B cell (primary cell): ENCODE data around the gene PAGE2. TPM values are rescaled to one million over a fixed set of nuclear protein-coding genes. Genes with fewer than 3 reads are reported as not detected.
A peak's percentile ranks its signal among the peaks of the same experiment; 100 is the strongest.
"Not testable (repeated sequence)": the region's sequence is repeated elsewhere in the genome, so short reads cannot be mapped to it uniquely, and the experiment has no call there.

Source experiments
- ATAC-seq: fragments of 200-7000 bp; cut with Tn5 transposase; one replicate; pipeline ENCODE4 v1.10.0; 2021; ENCODE audit warnings: low read depth, mild to moderate bottlenecking, moderate number of reproducible peaks, moderate library complexity
- CTCF ChIA-PET: fragments of 350-600 bp; sonication (Branson Sonifier 250); formaldehyde crosslinking; loops from one replicate; lab custom pipeline; 2021; ENCODE audit warnings: antibody characterized with exemption, inconsistent platforms; lab: Charles Lee
- POLR2A ChIA-PET: fragments of 350-600 bp; sonication (Branson Sonifier 250); formaldehyde crosslinking; loops from one replicate; lab custom pipeline; 2021; ENCODE audit warnings: antibody characterized with exemption; lab: Charles Lee
- DNase-seq: peaks from one replicate; pipeline ENCODE4 v3.0.0; 2013
- H2AFZ ChIP-seq: 2 replicates; pipeline ENCODE4 v1.6.1; 2012; ENCODE audit warnings: mild to moderate bottlenecking, low read depth, low read length; ENCODE audit not compliant: insufficient read depth, poor library complexity, severe bottlenecking
- H3K27ac ChIP-seq, 2 donors: 1 replicate in 1 of 2; 2 replicates in 1 of 2; pipeline ENCODE4 v1.5.1; 2012 to 2013; ENCODE audit warnings: low read length in 2 of 2, mild to moderate bottlenecking in 2 of 2, moderate library complexity in 1 of 2
- H3K27me3 ChIP-seq, 4 experiments: fragments of 200-600 bp in 1 of 4; sonication (generic) in 1 of 4; replicated peaks in 1 of 4; 1 replicate in 2 of 4; 2 replicates in 2 of 4; pipeline versions ENCODE4 v1.6.1 to v1.7.0; 2013 to 2016; ENCODE audit warnings: low read length in 3 of 4, mild to moderate bottlenecking in 2 of 4, mixed read lengths in 1 of 4, moderate library complexity in 1 of 4; ENCODE audit not compliant: insufficient read depth in 4 of 4, control insufficient read depth in 3 of 4; ENCODE audit errors: control extremely low read depth in 1 of 4
- H3K36me3 ChIP-seq, 2 experiments: replicated peaks in 1 of 2; 1 replicate in 1 of 2; 2 replicates in 1 of 2; pipeline versions ENCODE4 v1.6.1 to v1.7.1; 2013; ENCODE audit warnings: low read length in 1 of 2; ENCODE audit not compliant: insufficient read depth in 2 of 2, control insufficient read depth in 1 of 2; ENCODE audit errors: control extremely low read depth in 1 of 2, extremely low read depth in 1 of 2
- H3K4me1 ChIP-seq, 2 donors: fragments of 200-600 bp in 1 of 2; sonication (generic) in 1 of 2; 1 replicate in 1 of 2; 2 replicates in 1 of 2; pipeline versions ENCODE4 v1.5.1 to v1.6.1; 2013 to 2017; ENCODE audit warnings: low read length in 2 of 2; ENCODE audit not compliant: control insufficient read depth in 2 of 2, insufficient read depth in 2 of 2
- H3K4me2 ChIP-seq: replicated peaks from 2 replicates; pipeline ENCODE3; 2012; ENCODE audit warnings: mild to moderate bottlenecking, low read depth, low read length; ENCODE audit not compliant: poor library complexity, severe bottlenecking
- H3K4me3 ChIP-seq, 5 experiments: fragments of 200-600 bp in 1 of 5; sonication (generic) in 1 of 5; 1 replicate in 3 of 5; 2 replicates in 2 of 5; pipeline versions ENCODE4 v1.5.1 to v1.7.0; 2011 to 2016; ENCODE audit warnings: low read length in 4 of 5, mild to moderate bottlenecking in 4 of 5, low read depth in 2 of 5, control low read depth in 1 of 5, moderate library complexity in 1 of 5; ENCODE audit not compliant: insufficient read depth in 1 of 5; ENCODE audit errors: control extremely low read depth in 1 of 5, extremely low read depth in 1 of 5
- H3K79me2 ChIP-seq: fragments of 200-600 bp; sonication (generic); one replicate; pipeline ENCODE4 v1.6.0; 2016; ENCODE audit warnings: low read length; ENCODE audit not compliant: control insufficient read depth, insufficient read depth
- H3K9ac ChIP-seq: fragments of 200-600 bp; sonication (generic); 2 replicates; pipeline ENCODE4 v1.6.1; 2017; ENCODE audit warnings: mild to moderate bottlenecking, low read length, moderate library complexity
- H3K9me3 ChIP-seq, 3 donors: one replicate each; pipeline versions ENCODE4 v1.6.1 to v1.7.1; 2013; ENCODE audit warnings: low read length in 2 of 3; ENCODE audit not compliant: control insufficient read depth in 2 of 3, insufficient read depth in 1 of 3; ENCODE audit errors: control extremely low read depth in 1 of 3
- H4K20me1 ChIP-seq: 2 replicates; pipeline ENCODE4 v1.6.0; 2012; ENCODE audit warnings: mild to moderate bottlenecking, low read length; ENCODE audit not compliant: insufficient read depth, control insufficient read depth, poor library complexity, severe bottlenecking
- H3K27ac Mint-ChIP-seq: one replicate; pipeline ENCODE4 v1.8.0; 2021; ENCODE audit warnings: mixed read lengths
- H3K27me3 Mint-ChIP-seq: one replicate; pipeline ENCODE4 v1.8.0; 2021; ENCODE audit warnings: mixed read lengths
- H3K4me1 Mint-ChIP-seq: one replicate; pipeline ENCODE4 v1.8.0; 2021; ENCODE audit warnings: mixed read lengths
- H3K4me3 Mint-ChIP-seq: one replicate; pipeline ENCODE4 v1.8.0; 2021; ENCODE audit warnings: mixed read lengths
- H3K9me3 Mint-ChIP-seq: one replicate; pipeline ENCODE4 v1.8.0; 2022; ENCODE audit warnings: mixed read lengths; ENCODE audit not compliant: insufficient read depth
- CTCF ChIP-seq: fragments of 200-600 bp; IDR thresholded peaks from one replicate; pipeline ENCODE4 v1.8.0; 2022; ENCODE audit warnings: antibody characterized with exemption, mild to moderate bottlenecking
- EZH2 ChIP-seq: IDR thresholded peaks from 2 replicates; pipeline ENCODE4 v1.6.1; 2012; ENCODE audit warnings: borderline replicate concordance, low read depth, mild to moderate bottlenecking, moderate library complexity, low read length; ENCODE audit not compliant: insufficient read depth, poor library complexity, severe bottlenecking
- WGBS: methylation state at CpG from one replicate; pipeline ENCODE4 v1.1.5; 2013; ENCODE audit warnings: missing lambda C conversion rate; ENCODE audit not compliant: insufficient coverage; 5-methylcytosine and 5-hydroxymethylcytosine counted together
- intact Hi-C: fragments of 100-400 bp; cut with micrococcal nuclease; formaldehyde crosslinking; loops from one replicate; pipeline ENCODE4 v1.10.0; 2022
- polyA plus RNA-seq: library from polyadenylated mRNA; depleted of rRNA; stranded (reverse); fragments of >200 nt; gene quantifications from 2 replicates; pipeline ENCODE4 v1.2.3, GENCODE V29; 2012
- total RNA-seq, 2 donors: library from RNA; stranded (reverse); fragments of 120-200 nt in 1 of 2; gene quantifications; 1 replicate in 1 of 2; 2 replicates in 1 of 2; pipeline versions ENCODE4 v1.2.3 to v1.2.4, GENCODE V29; 2013 to 2022

PAGE2 gene
- total and polyA plus RNA-seq, 2 donors (not counting 1 experiment from before 2014, with no cell fraction given) = not detected

- no peaks in the 10 kb centered on the region for H3K79me2 ChIP-seq
- ChIA-PET POLR2A (no interaction called here), CTCF (no interaction called here)
- H3K4me3 Mint-ChIP-seq = no peak overlapping the region
- H3K9ac ChIP-seq = no peak overlapping the region
- TF ChIP-seq EZH2 = no peak
- no peak for TF ChIP-seq CTCF
- H3K27me3 ChIP-seq = no peaks in the 10 kb centered on the region
- H3K36me3 ChIP-seq = no peaks in the 10 kb centered on the region
- peaks cover 6% of the 10 kb centered on the region for H3K27me3 Mint-ChIP-seq
- H2AFZ ChIP-seq = no peak overlapping the region
- no peak overlapping the region for H3K27ac ChIP-seq
- no peaks in the 10 kb centered on the region for H4K20me1 ChIP-seq
- no peaks in the 10 kb centered on the region for H3K4me1 ChIP-seq
- H3K27ac Mint-ChIP-seq = no peak overlapping the region
- no peak for ATAC-seq
- no peak overlapping the region for H3K4me2 ChIP-seq
- intact Hi-C loops = no loop called here
- no peaks in the 10 kb centered on the region for H3K4me1 Mint-ChIP-seq
- DNase-seq = no peak
- H3K4me3 ChIP-seq = no peak overlapping the region
- no peaks in the 10 kb centered on the region for H3K9me3 Mint-ChIP-seq
- no peaks in the 10 kb centered on the region for H3K9me3 ChIP-seq
Observed at GRCh38 chrX:55132416-55132815, 43.6 kb downstream of the PAGE2 start.

GRCh38 chrX:55135171-55135570 is 46.4 kb downstream of the PAGE2 start:
- no peak overlapping the region for H3K4me3 ChIP-seq
- H3K4me1 ChIP-seq = no peaks in the 10 kb centered on the region
- H3K9ac ChIP-seq = no peak overlapping the region
- Mint-ChIP-seq H3K9me3 (no peaks in the 10 kb centered on the region), H3K4me3 (no peak overlapping the region), H3K27ac (no peak overlapping the region), H3K27me3 (no peaks in the 10 kb centered on the region), H3K4me1 (no peaks in the 10 kb centered on the region)
- CTCF ChIA-PET = interaction anchor here (0.6 to 1.7 kb wide), 4 partner anchors 16 to 1114 kb away, joined by 3 to 7 read pairs (median 4); no protein-coding TSS in a partner anchor
- no peak overlapping the region for H3K4me2 ChIP-seq
- no CpG with 5 or more reads among the region's 1 CpG for WGBS
- H3K36me3 ChIP-seq = no peaks in the 10 kb centered on the region
- no peaks in the 10 kb centered on the region for H4K20me1 ChIP-seq
- peaks cover 0 to 7% (median 0%) of the 10 kb centered on the region in 3 donors for H3K9me3 ChIP-seq
- no peak overlapping the region for H3K27ac ChIP-seq
- POLR2A ChIA-PET = no interaction called here
- intact Hi-C loops = no loop called here
- no peaks in the 10 kb centered on the region for H3K27me3 ChIP-seq
- no peaks in the 10 kb centered on the region for H3K79me2 ChIP-seq
- H2AFZ ChIP-seq = no peak overlapping the region
- DNase-seq = peak; percentile 20
- no peak for ATAC-seq
- TF ChIP-seq CTCF (peak; percentile 14), EZH2 (no peak)

- H3K27me3 Mint-ChIP-seq, H3K4me2 ChIP-seq, H3K36me3 ChIP-seq, H3K4me3 ChIP-seq, DNase-seq, POLR2A ChIA-PET, H3K9me3 ChIP-seq, H3K9me3 Mint-ChIP-seq, H3K27ac Mint-ChIP-seq, H3K4me3 Mint-ChIP-seq, CTCF ChIA-PET, H3K79me2 ChIP-seq, H4K20me1 ChIP-seq, H3K4me1 ChIP-seq, H3K4me1 Mint-ChIP-seq, ATAC-seq, H3K27me3 ChIP-seq, H3K27ac ChIP-seq, H2AFZ ChIP-seq, intact Hi-C loops, H3K9ac ChIP-seq: not testable (repeated sequence)
- no CpG with 5 or more reads among the region's 1 CpG for WGBS
Observed at GRCh38 chrX:55140800-55141199, 52.0 kb downstream of the PAGE2 start.
